GM12874 (cell line): ENCODE data around the gene FAAP20.
A peak's percentile ranks its signal among the peaks of the same experiment; 100 is the strongest.

Experiments used
- CTCF ChIP-seq: IDR thresholded peaks from 2 replicates; pipeline ENCODE4 v1.5.1; 2011; ENCODE audit warnings: low read depth, mild to moderate bottlenecking, control low read depth, low read length, moderate library complexity; ENCODE audit not compliant: insufficient read depth

Gene FAAP20

DNA sequence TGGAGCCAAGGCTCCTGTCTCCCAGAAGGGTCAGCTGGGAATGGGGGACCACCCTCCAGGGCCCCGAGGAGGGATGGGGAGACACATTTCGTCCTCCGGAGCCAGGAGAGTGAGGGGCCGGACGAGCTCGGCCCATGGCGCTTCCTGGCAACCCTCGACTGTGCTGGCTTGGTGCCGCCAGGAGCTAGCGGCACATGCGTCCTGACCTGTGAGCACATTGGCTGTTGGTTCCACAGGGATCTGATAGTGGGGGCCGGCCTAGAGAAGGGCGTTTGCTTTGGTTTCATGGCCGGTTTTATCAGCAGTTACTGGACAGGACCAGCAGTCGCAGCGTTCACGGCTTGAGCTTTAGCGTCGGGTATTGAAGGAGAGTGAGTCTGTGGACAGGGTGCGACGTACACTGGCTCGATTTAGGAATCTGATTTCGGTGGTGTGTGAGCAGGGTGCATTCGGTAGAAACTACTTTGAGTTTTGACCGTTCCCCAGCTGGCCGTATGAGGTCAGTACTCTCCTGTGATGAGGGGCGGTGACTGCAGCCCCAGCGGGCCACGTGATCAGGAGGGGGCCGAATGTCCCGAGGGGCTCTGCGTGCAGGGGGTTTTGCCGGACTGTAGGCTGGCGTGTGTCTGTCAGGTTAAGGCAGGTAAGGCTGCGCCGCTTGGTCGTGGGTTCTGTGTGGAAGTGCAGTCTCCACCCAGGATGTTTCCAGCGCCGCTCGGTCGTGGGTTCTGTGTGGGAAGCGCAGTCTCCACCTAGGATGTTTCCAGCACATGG lies 18.7 kb downstream of the FAAP20 start:
- TF ChIP-seq CTCF, result no peak

DNA sequence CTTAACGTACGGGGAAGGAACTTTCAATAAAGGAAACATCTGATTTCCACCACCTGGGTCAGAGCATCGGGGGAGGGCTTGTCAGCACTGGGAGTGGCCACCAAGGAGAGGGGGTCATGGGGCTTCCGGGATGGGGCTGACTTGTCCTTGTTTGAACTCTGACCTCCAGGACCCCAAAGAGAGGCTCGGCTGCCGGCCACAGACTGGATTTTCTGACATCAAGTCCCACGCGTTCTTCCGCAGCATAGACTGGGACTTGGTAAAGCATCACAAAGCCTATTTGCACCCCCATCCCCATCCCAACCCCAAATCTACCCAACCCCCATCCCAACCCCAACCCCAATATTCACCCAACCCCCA lies 19.5 kb downstream of the FAAP20 start:
- no peak for TF ChIP-seq CTCF

DNA sequence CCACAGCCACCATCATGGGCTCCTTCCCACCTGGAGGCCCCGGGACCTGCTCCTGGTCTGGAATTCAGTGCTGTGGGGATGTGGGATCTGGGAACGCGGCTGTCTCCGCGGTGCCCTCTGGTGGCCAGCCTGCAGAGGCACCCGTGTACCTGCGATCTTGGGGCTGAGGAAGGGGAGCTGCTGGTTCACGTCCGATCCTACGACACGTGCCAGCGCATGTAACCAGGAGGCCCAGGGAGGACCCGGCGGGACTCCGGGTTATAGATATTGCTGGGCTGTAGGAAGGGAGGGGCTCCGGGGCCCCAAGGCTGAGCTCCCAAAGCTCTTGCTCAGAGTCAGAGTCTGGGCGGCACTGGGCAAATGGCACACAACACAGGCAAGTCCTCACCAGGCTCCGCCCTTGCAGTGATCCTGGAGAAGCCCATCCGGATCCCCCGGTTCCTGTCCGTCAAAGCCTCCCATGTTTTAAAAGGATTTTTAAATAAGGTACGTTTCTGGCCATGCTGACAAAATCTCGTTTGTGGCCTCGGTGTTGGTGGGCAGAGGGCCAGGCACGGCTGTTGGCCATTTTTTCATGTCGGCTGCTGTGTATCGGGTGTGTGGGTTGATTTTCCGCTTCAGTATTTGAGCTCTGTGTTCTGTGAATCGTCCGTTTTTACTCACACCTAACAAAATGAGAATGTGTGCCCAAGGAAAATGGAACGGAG lies 20.1 kb downstream of the FAAP20 start:
- TF ChIP-seq CTCF, result peak; percentile 88

GRCh38 chr1:2173546-2174347 lies 20.8 kb downstream of the FAAP20 start:
- no peak for TF ChIP-seq CTCF

DNA sequence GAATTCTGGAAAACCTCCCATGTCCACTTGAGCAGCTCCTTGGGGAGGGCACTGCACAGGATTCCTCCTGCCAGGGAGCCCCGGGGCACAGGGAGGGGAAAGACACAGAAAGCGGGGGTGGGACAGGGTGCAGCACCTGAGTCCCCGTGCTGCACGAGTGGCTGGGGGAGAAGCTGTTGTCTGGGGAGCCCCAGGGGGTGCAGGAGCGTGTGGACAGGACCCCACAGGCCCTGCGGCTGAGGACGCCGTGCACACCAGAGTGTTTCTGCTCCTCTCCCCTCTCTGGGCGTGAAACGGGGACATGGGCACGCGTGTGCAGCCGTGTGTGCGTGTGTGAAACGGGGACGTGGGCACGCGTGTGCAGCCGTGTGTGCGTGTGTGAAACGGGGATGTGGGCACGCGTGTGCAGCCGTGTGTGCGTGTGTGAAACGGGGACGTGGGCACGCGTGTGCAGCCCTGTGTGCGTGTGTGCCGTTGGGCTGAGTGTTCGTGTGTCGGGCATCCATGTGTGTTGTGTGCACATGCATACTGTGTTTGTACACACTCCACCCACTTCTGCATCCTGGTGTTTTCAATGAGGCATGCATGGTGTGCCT lies 21.9 kb downstream of the FAAP20 start:
- no peak for TF ChIP-seq CTCF

GRCh38 chr1:2172012-2172411 lies 22.6 kb downstream of the FAAP20 start:
- TF ChIP-seq CTCF, result no peak

DNA sequence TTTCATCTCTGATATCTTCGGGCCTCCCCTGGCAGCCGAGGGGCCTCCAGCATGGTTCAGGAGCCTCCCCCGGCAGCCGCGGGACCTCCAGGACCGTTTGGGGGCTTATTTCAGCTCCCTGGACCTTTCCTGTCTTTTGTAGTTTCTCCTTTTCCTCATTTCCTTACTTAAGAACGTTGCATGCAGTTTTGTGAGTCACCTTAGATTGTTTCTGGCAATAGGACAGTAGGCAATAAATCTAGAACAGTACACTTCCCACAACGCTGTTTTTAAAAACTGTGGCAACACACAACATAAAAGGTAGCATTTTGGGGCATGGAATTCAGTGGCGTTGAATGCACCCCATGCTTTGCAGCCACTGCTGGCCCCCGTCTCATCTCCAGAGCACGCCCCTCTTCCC lies 24.4 kb downstream of the FAAP20 start:
- no peak for TF ChIP-seq CTCF
